AG09319 (cell line): ENCODE data around the gene GIMAP8.

ENCODE experiments used
- DNase-seq: peaks from one replicate; pipeline ENCODE4 v3.0.0-alpha.2; 2010; ENCODE audit warnings: low read depth; ENCODE audit errors: extremely low read depth
- TF ChIP-seq, protein P1 (sequence below): IDR thresholded peaks from 2 replicates; pipeline ENCODE4 v1.5.1; 2011; ENCODE audit warnings: low read depth, mild to moderate bottlenecking, inconsistent platforms, low read length, moderate library complexity

Gene GIMAP8

DNA sequence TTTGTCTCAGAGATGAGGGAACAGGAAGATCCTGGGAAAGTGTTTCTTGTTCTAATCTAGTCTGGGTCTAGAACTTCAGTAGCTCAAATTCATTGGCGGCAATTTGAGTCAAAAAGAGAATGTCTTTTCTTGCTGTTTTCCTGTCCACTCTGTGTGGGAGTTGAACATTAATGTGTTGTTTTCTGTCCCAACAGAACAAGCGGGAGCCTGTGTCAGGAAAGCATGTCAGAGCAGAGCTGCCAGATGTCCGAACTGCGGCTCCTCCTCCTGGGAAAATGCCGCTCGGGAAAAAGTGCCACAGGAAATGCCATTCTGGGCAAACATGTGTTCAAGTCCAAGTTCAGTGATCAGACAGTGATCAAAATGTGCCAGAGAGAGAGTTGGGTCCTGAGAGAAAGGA lies 16.0 kb downstream of the GIMAP8 start:
- TF ChIP-seq, protein P1, sequence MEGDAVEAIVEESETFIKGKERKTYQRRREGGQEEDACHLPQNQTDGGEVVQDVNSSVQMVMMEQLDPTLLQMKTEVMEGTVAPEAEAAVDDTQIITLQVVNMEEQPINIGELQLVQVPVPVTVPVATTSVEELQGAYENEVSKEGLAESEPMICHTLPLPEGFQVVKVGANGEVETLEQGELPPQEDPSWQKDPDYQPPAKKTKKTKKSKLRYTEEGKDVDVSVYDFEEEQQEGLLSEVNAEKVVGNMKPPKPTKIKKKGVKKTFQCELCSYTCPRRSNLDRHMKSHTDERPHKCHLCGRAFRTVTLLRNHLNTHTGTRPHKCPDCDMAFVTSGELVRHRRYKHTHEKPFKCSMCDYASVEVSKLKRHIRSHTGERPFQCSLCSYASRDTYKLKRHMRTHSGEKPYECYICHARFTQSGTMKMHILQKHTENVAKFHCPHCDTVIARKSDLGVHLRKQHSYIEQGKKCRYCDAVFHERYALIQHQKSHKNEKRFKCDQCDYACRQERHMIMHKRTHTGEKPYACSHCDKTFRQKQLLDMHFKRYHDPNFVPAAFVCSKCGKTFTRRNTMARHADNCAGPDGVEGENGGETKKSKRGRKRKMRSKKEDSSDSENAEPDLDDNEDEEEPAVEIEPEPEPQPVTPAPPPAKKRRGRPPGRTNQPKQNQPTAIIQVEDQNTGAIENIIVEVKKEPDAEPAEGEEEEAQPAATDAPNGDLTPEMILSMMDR = no peak
- DNase-seq = no peak

DNA sequence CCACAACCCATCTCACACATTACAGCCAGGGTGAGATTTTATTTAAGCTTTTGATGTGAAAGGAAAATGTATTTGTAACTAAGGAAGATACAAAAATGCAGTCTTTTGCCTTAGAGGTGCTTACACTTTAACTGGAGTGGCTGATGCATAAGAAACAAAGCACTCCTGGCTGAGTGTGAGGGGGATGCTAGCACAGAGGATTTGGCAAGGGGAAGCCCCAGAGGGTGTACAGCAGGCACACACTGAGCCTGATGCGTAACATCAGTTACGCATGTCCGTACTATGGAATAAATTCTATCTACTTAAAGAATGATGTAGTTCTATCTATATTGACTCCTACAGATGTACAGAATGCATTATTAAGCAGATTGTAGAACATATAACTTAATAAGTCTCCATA lies 17.8 kb downstream of the GIMAP8 start:
- TF ChIP-seq, protein P1 = no peak
- DNase-seq = no peak

DNA sequence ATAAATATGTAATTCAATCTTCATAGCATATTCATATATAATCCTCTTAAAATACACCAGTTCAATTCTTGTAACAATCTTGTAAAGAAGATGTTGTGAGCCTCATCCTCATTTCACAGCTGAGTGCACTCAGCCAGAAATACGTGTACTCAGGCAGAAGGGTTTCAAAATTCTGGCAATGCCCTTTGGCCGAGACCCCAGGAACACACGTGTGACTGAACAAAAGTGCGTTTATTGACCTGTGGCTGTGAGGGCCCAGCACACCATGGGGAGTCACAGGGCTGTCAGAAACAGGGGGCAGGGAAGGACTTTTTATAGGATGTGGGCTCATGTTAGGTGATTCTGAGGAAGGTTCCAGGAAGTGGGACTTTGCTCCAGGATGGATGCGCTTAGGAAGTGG lies 21.5 kb downstream of the GIMAP8 start:
- TF ChIP-seq, protein P1 = no peak
- no peak for DNase-seq

DNA sequence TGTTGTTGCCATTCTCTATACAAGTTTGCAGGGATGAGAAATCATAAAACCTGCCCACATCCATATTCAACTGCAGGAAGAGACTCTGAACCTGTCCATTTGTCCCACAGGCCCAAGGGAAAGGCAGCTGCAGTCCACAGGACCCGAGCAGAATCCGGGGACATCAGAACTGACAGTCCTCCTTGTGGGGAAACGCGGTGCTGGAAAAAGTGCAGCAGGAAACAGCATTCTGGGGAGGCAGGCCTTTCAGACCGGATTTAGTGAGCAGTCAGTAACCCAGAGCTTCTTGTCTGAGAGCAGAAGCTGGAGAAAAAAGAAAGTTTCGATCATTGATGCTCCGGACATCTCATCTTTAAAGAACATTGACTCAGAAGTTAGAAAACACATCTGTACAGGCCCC lies 23.5 kb downstream of the GIMAP8 start:
- TF ChIP-seq, protein P1 = no peak
- DNase-seq = no peak

DNA sequence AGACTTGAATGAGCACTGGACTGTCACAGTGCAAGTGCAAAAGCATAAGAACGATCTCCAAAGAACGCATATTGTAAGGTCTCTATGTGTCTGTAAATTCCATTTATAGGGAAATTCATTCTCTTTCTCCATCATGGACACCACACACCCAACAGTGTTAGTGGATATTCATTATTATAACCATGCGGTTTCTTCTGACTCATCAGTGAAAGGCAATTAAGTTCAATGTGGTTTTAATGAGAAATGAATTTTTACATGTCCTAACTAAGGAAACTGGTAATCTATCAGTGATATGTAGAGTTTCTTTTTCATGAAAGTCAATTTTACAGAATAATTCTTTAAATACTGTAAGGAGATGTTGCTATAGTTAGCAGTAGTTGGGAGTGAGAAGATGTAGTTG lies 25.9 kb downstream of the GIMAP8 start:
- TF ChIP-seq, protein P1 = no peak
- no peak for DNase-seq

DNA sequence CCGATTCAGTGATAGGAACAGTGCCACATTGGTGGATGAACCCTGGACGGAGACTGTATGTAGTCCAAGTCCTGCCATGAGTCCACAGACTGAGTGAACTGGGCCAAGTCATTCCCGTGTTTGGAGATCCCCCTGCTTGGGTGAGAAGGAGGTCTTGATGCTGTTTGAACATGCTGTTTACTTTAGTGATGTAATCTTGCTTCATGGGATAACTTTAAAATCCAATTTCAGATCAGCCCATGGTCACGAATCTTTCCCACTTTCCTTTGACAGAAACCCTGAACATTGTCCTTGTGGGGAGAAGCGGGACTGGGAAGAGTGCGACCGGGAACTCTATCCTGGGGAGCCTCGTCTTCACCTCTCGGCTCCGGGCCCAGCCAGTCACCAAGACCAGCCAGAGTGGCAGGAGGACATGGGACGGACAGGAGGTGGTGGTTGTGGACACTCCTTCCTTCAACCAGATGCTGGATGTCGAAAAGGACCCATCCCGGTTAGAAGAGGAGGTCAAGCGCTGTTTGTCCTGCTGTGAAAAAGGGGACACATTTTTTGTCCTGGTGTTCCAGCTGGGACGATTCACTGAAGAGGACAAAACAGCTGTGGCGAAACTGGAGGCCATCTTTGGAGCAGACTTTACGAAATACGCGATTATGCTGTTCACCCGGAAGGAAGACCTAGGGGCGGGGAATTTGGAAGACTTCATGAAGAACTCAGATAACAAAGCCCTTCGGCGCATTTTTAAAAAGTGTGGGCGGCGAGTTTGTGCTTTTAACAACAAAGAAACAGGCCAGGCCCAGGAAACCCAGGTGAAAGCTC lies 26.6 kb downstream of the GIMAP8 start:
- DNase-seq = no peak
- TF ChIP-seq, protein P1 = no peak

DNA sequence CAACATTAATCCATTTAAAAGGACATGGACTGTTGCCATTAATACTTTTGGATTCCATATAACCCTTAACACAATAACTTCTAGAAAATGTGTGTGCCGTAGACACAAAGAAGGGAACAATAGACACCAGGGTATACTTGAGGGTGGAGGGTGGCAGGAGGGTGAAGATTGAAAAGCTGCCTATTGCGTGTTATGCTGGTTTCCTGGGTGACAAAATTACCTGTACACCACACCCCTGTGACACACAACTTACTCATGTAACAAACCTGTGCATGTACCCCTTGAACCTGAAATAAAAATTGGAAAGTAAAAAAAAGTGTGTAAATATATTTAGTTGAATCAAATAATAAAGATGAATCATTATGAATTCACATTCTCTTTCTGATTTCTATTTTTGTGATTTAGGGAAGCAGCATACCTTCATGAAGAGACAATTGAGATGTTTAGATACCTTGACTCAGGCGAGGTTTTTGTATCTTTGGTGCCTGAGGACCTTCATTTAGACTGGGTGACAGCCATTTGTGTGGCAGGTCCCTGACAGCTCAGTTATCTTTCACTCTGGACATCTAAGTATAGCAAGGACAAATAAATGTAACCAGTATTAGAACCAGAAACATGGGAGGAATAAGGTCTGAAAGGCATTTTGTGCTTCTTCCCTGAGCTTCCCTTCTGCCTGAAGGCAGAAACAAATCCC lies 28.7 kb downstream of the GIMAP8 start:
- no peak for DNase-seq
- TF ChIP-seq, protein P1 = no peak
